GM06990 (cell line): ENCODE measurements around the gene IFIT3.

Experiments used
- DNase-seq: peaks from one replicate; pipeline ENCODE4 v3.0.0-alpha.2; 2011; ENCODE audit not compliant: insufficient read length; ENCODE audit errors: extremely low read depth
- H3K27me3 ChIP-seq: replicated peaks from 2 replicates; pipeline ENCODE4 v1.6.0; 2011; ENCODE audit warnings: low read length; ENCODE audit not compliant: control insufficient read depth, insufficient read depth
- H3K36me3 ChIP-seq: 2 replicates; pipeline ENCODE4 v1.5.1; 2011; ENCODE audit warnings: low read length; ENCODE audit not compliant: control insufficient read depth, insufficient read depth
- H3K4me3 ChIP-seq: replicated peaks from 2 replicates; pipeline ENCODE4 v1.5.1; 2011; ENCODE audit warnings: low read depth, mild to moderate bottlenecking, control low read depth, low read length
- CTCF ChIP-seq: IDR thresholded peaks from 2 replicates; pipeline ENCODE4 v1.5.1; 2011; ENCODE audit warnings: low read length, control low read depth, mild to moderate bottlenecking, inconsistent platforms; ENCODE audit not compliant: insufficient read depth, poor library complexity, severe bottlenecking

Gene IFIT3

GRCh38 chr10:89379103-89379502, 51.3 kb downstream of the IFIT3 start:
- no peaks in the 10 kb centered on the region for H3K36me3 ChIP-seq
- H3K27me3 ChIP-seq = no peaks in the 10 kb centered on the region
- TF ChIP-seq CTCF = no peak
- no peak overlapping the region for H3K4me3 ChIP-seq
- no peak for DNase-seq

GRCh38 chr10:89382757-89383156, 55.0 kb downstream of the IFIT3 start:
- no peaks in the 10 kb centered on the region for H3K36me3 ChIP-seq
- no peak for DNase-seq
- H3K4me3 ChIP-seq = no peak overlapping the region
- no peak for TF ChIP-seq CTCF
- no peaks in the 10 kb centered on the region for H3K27me3 ChIP-seq

- TF ChIP-seq CTCF = no peak
- Histone ChIP-seq H3K4me3 (no peak overlapping the region), H3K27me3 (no peaks in the 10 kb centered on the region), H3K36me3 (no peaks in the 10 kb centered on the region)
- DNase-seq = no peak
These were observed 56.9 kb downstream of the IFIT3 start for GRCh38 chr10:89384474-89385340.

- TF ChIP-seq CTCF = no peak
- Histone ChIP-seq H3K27me3 (no peaks in the 10 kb centered on the region), H3K36me3 (no peaks in the 10 kb centered on the region), H3K4me3 (no peak overlapping the region)
- DNase-seq = no peak
These were observed 61.0 kb downstream of the IFIT3 start for GRCh38 chr10:89388806-89389205.

- no peaks in the 10 kb centered on the region for H3K27me3 ChIP-seq
- DNase-seq = no peak
- TF ChIP-seq CTCF = peak; percentile 44
- H3K4me3 ChIP-seq = no peak overlapping the region
- no peaks in the 10 kb centered on the region for H3K36me3 ChIP-seq
These were observed 61.5 kb downstream of the IFIT3 start for GRCh38 chr10:89389254-89389653.
